ENCODE results near the gene INPP5A.
"Not testable (repeated sequence)": the region's sequence is repeated elsewhere in the genome, so short reads cannot be mapped to it uniquely, and the experiment has no call there.

INPP5A gene

GRCh38 chr10:132752378-132752777, 214.8 kb downstream of the INPP5A start:
- no peak for DNase-seq

- no peak for DNase-seq
Measured at GRCh38 chr10:132752961-132753360, 215.4 kb downstream of the INPP5A start.

GRCh38 chr10:132753596-132753995, 216.0 kb downstream of the INPP5A start:
- no peak for DNase-seq

GRCh38 chr10:132754071-132754470, 216.5 kb downstream of the INPP5A start:
- DNase-seq: no peak

- DNase-seq: no peak
Measured at GRCh38 chr10:132755166-132755711, 217.7 kb downstream of the INPP5A start.

- DNase-seq: no peak
Measured at GRCh38 chr10:132756591-132756990, 219.0 kb downstream of the INPP5A start.

GRCh38 chr10:132757171-132757570, 219.6 kb downstream of the INPP5A start:
- DNase-seq: no peak

- no peak for DNase-seq
Measured at GRCh38 chr10:132758865-132759264, 221.3 kb downstream of the INPP5A start.

- no peak for DNase-seq
Measured at GRCh38 chr10:132761395-132762060, 223.9 kb downstream of the INPP5A start.

- DNase-seq: no peak
Measured at GRCh38 chr10:132762267-132762666, 224.7 kb downstream of the INPP5A start.

GRCh38 chr10:132763545-132763944, 226.0 kb downstream of the INPP5A start:
- DNase-seq: no peak

- no peak for DNase-seq
Measured at GRCh38 chr10:132764108-132764507, 226.5 kb downstream of the INPP5A start.

GRCh38 chr10:132765435-132765834, 227.8 kb downstream of the INPP5A start:
- no peak for DNase-seq

- DNase-seq: no peak
Measured at GRCh38 chr10:132766291-132766690, 228.7 kb downstream of the INPP5A start.

- DNase-seq: no peak
Measured at GRCh38 chr10:132768346-132769248, 231.0 kb downstream of the INPP5A start.

GRCh38 chr10:132770061-132771021, 232.8 kb downstream of the INPP5A start:
- no peak for DNase-seq

GRCh38 chr10:132772816-132773215, 235.2 kb downstream of the INPP5A start:
- not testable (repeated sequence) for DNase-seq

- DNase-seq: no peak
Measured at GRCh38 chr10:132774181-132774901, 236.8 kb downstream of the INPP5A start.

- DNase-seq: no peak
Measured at GRCh38 chr10:132774902-132775863, 237.6 kb downstream of the INPP5A start.

- no peak for DNase-seq
Measured at GRCh38 chr10:132776186-132776585, 238.6 kb downstream of the INPP5A start.

GRCh38 chr10:132776821-132777220, 239.2 kb downstream of the INPP5A start:
- no peak for DNase-seq
